ENCODE data around the gene NABP1.

- TF ChIP-seq POLR2A (IDR thresholded peaks at IDR 0.05) (no peak), CTCF (IDR thresholded peaks at IDR 0.05) (no peak)
Observed at GRCh38 chr2:191676790-191677645, 918 bp upstream of the NABP1 start.
